LHCN-M2 (cell line): ENCODE measurements around the gene OR10A3. TPM values are rescaled to one million over a fixed set of nuclear protein-coding genes. Genes with fewer than 3 reads are reported as not detected.

ENCODE experiments used
- DNase-seq: peaks from one replicate; pipeline ENCODE4 v3.0.0-alpha.2; 2012; ENCODE audit warnings: low read depth
- total RNA-seq: library from RNA; depleted of rRNA; stranded (reverse); fragments of >200 nt; gene quantifications from 2 replicates; pipeline ENCODE4 v1.2.3, GENCODE V29; 2014; rRNA removed

OR10A3 gene
- total RNA-seq, 1 experiment from 2014 or later, result not detected

GRCh38 chr11:7892059-7892699 is 49.3 kb downstream of the OR10A3 start:
- DNase-seq, result peak; percentile 81

DNA sequence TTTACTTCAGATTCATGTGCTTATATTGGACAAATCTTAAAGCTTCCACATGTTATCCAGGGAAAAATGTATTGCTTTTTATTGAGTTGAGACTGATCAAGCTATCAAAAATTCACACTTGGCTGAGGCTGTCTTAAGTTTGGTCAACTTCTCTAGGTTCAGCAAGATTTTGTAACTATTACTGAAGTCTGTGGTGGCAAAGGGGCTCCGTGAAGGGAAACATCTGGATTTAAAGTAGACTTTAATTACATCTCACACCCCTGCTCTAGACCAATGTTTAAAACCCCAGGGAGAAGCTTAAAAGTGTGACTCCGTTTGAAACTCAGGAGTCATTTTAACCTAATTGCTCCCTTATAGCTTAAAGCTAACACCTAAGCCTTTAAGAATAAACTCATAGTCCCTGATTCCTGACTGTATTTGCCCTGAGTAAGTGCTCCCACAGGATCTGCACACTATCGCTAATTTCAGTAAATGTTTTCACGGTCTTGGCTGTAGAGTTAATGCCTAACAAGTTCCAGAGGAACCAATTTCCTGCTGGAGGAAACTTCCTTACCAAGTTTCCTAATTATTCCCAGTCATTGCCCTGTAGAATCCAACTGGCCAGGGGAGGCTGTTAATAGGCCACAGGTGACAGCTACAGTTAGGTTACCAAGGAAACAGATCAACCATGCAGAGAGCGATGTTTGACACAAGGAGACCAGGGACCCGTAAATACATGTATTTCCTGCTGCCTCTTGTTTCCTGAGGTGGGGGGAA is 50.9 kb downstream of the OR10A3 start:
- peak; percentile 27 for DNase-seq

GRCh38 chr11:7889985-7890384 is 51.5 kb downstream of the OR10A3 start:
- DNase-seq, result no peak

Other genes with a start within 250 kb of the OR10A3 start
- not detected in 2 replicates for gene OVCH2, start 235.2 kb downstream of the OR10A3 start, total RNA-seq
- gene OR5P2, start 144.8 kb downstream of the OR10A3 start, total RNA-seq, result not detected in 2 replicates
- gene OR5P3, start 110.9 kb downstream of the OR10A3 start, total RNA-seq, result not detected in 2 replicates
- gene OR10A6, start 10.4 kb downstream of the OR10A3 start, total RNA-seq, result not detected in 2 replicates
- gene NLRP10, start 23.7 kb upstream of the OR10A3 start, total RNA-seq, result 2.7 and 10.7 TPM in 2 replicates
- 220 and 355 TPM in 2 replicates for gene EIF3F, start 45.6 kb upstream of the OR10A3 start, total RNA-seq
- gene TUB, start 139.5 kb upstream of the OR10A3 start, total RNA-seq, result 4.1 and 5.3 TPM in 2 replicates
- not detected in 2 replicates for gene RIC3, start 227.3 kb upstream of the OR10A3 start, total RNA-seq